K562 (cell line): ENCODE results near the gene MAN1B1. TPM values are rescaled to one million over a fixed set of nuclear protein-coding genes. Genes with fewer than 3 reads are reported as not detected.

Experiments
- ATAC-seq: fragments of 200-7000 bp; cut with Tn5 transposase; 3 replicates; pipeline ENCODE4 v1.9.1; 2020; ENCODE audit warnings: moderate library complexity
- BruUV-seq: library from RNA; stranded (reverse); fragments of 400-500 nt; replicated peaks from 2 replicates; lab custom pipeline; 2021; lab: Mats Ljungman, UMichigan
- CTCF ChIA-PET: fragments of 300-600 bp; formaldehyde crosslinking; extraction: SDS; loops from one replicate; lab custom pipeline; 2021; ENCODE audit warnings: low intra/inter-chr PET ratio; lab: Yijun Ruan, JAX
- POLR2A ChIA-PET: fragments of 300-600, 350-650 bp; sonication (Branson Sonifier 250); formaldehyde crosslinking; extraction: SDS; loops from one replicate; lab custom pipeline; 2021; ENCODE audit warnings: antibody characterized with exemption, inconsistent platforms; lab: Yijun Ruan, JAX
- DNase-seq, 4 experiments: peaks; one replicate each; pipeline versions ENCODE4 v3.0.0 to v3.0.0-alpha.2; 2011 to 2018; ENCODE audit warnings: low spot score in 3 of 4, mixed read lengths in 3 of 4; ENCODE audit errors: extremely low read depth in 1 of 4
- FAIRE-seq: peaks from 2 replicates; lab custom pipeline; 2011; peaks lifted over from hg19 to GRCh38; lab: Jason Lieb, UNC
- H2AFZ ChIP-seq: 2 replicates; pipeline ENCODE4 v1.6.0; 2011; ENCODE audit warnings: low read depth, low read length, control low read depth, inconsistent platforms
- H3K27ac ChIP-seq: fragments of 200-600 bp; 3 replicates; pipeline ENCODE4 v1.8.0; 2011; ENCODE audit warnings: low read depth, mild to moderate bottlenecking, control low read depth, inconsistent platforms, low read length, moderate library complexity, mixed read lengths; ENCODE audit errors: extremely low read depth
- H3K27me3 ChIP-seq, 2 experiments: fragments of 300-600 bp in 1 of 2; 2 replicates in 1 of 2; 3 replicates in 1 of 2; pipeline versions ENCODE4 v1.6.0 to v1.8.0; 2011; ENCODE audit warnings: inconsistent platforms in 2 of 2, low read length in 2 of 2, mild to moderate bottlenecking in 1 of 2, mixed read lengths in 1 of 2, moderate library complexity in 1 of 2; ENCODE audit not compliant: control insufficient read depth in 2 of 2, insufficient read depth in 2 of 2
- H3K36me3 ChIP-seq: fragments of 300-600 bp; 3 replicates; pipeline ENCODE4 v1.8.0; 2011; ENCODE audit warnings: mild to moderate bottlenecking, low read length, inconsistent platforms; ENCODE audit not compliant: control insufficient read depth, insufficient read depth
- H3K4me1 ChIP-seq, 2 experiments: fragments of 200-600 bp in 1 of 2; replicated peaks in 1 of 2; 2 replicates in 1 of 2; 3 replicates in 1 of 2; pipeline versions ENCODE4 v1.5.1 to v1.8.0; 2011; ENCODE audit warnings: inconsistent platforms in 2 of 2, low read length in 2 of 2, mild to moderate bottlenecking in 1 of 2, mixed read lengths in 1 of 2, moderate library complexity in 1 of 2; ENCODE audit not compliant: control insufficient read depth in 2 of 2, insufficient read depth in 2 of 2
- H3K4me2 ChIP-seq: 2 replicates; pipeline ENCODE4 v1.6.1; 2011; ENCODE audit warnings: low read length, control low read depth, inconsistent platforms, mixed read lengths; ENCODE audit not compliant: insufficient read depth
- H3K4me3 ChIP-seq: fragments of 200-600 bp; sonication (generic), shearing (Covaris generic); 2 replicates; pipeline ENCODE4 v1.5.1; 2016; ENCODE audit warnings: control low read depth, inconsistent platforms
- H3K79me2 ChIP-seq: fragments of 200-600 bp; 3 replicates; pipeline ENCODE4 v1.8.0; 2011; ENCODE audit warnings: low read length, inconsistent platforms; ENCODE audit not compliant: control insufficient read depth, insufficient read depth
- H3K9ac ChIP-seq, 2 experiments: 2 replicates each; pipeline versions ENCODE4 v1.6.0 to v1.6.1; 2011; ENCODE audit warnings: low read depth in 2 of 2, low read length in 2 of 2, control low read depth in 1 of 2, inconsistent platforms in 1 of 2, mild to moderate bottlenecking in 1 of 2, mixed read lengths in 1 of 2; ENCODE audit not compliant: insufficient read depth in 1 of 2
- H3K9me1 ChIP-seq: one replicate; pipeline ENCODE4 v1.6.0; 2011; ENCODE audit warnings: inconsistent platforms, mild to moderate bottlenecking, low read length, moderate library complexity; ENCODE audit not compliant: control insufficient read depth, insufficient read depth
- H3K9me3 ChIP-seq: replicated peaks from 2 replicates; pipeline ENCODE4 v1.5.1; 2011; ENCODE audit warnings: low read depth, low read length, inconsistent platforms; ENCODE audit not compliant: control insufficient read depth, insufficient read depth
- H4K20me1 ChIP-seq: replicated peaks from 2 replicates; pipeline ENCODE4 v1.6.1; 2011; ENCODE audit warnings: low read length, inconsistent platforms, mixed read lengths; ENCODE audit not compliant: control insufficient read depth, insufficient read depth
- E2F6 ChIP-seq, 2 experiments: IDR thresholded peaks; 2 replicates each; pipeline ENCODE4 v1.6.1; 2011; ENCODE audit warnings: borderline replicate concordance in 1 of 2, control low read depth in 1 of 2, low read depth in 1 of 2, low read length in 1 of 2, mild to moderate bottlenecking in 1 of 2, mixed read lengths in 1 of 2, moderate library complexity in 1 of 2; ENCODE audit not compliant: insufficient read depth in 1 of 2, insufficient read length in 1 of 2, poor library complexity in 1 of 2, severe bottlenecking in 1 of 2; ENCODE audit errors: extremely low read depth in 1 of 2
- HDAC6 ChIP-seq: IDR thresholded peaks from 2 replicates; pipeline ENCODE4 v1.6.1; 2012; ENCODE audit warnings: low read depth, mild to moderate bottlenecking, control low read depth, inconsistent platforms, low read length, moderate library complexity
- KDM2B ChIP-seq: fragments of 250-450 bp; sonication (Bioruptor Pico); IDR thresholded peaks from 2 replicates; pipeline ENCODE4 v1.8.0; 2021; ENCODE audit warnings: mild to moderate bottlenecking, moderate library complexity
- SLC30A9 ChIP-seq: fragments of 250-450 bp; sonication (Bioruptor Pico); IDR thresholded peaks from 2 replicates; pipeline ENCODE4 v1.8.0; 2022; ENCODE audit warnings: mild to moderate bottlenecking, moderate library complexity
- TFAP4 ChIP-seq: sonication (generic); formaldehyde crosslinking; IDR thresholded peaks from 2 replicates; pipeline ENCODE4 v1.8.0; 2022; ENCODE audit warnings: missing genetic modification reagents, mild to moderate bottlenecking, moderate library complexity, borderline replicate concordance
- ZBTB1 ChIP-seq: sonication (generic); formaldehyde crosslinking; IDR thresholded peaks from 2 replicates; pipeline ENCODE4 v1.8.1; 2023; ENCODE audit warnings: missing genetic modification reagents, low read depth, mild to moderate bottlenecking, borderline replicate concordance
- ZBTB11 ChIP-seq, 3 experiments: fragments of 200-800 bp in 1 of 3; fragments of 250-450 bp in 1 of 3; fragments of 450-650 bp in 1 of 3; sonication (Bioruptor Pico) in 1 of 3; sonication (Bioruptor generic) in 1 of 3; formaldehyde crosslinking in 1 of 3; IDR thresholded peaks; 2 replicates each; pipeline versions ENCODE4 v1.6.1 to v1.8.0; 2016 to 2022; ENCODE audit warnings: mild to moderate bottlenecking in 2 of 3, missing genetic modification characterization in 2 of 3, missing compliant biosample characterization in 1 of 3, moderate library complexity in 1 of 3
- ZFX ChIP-seq: sonication (generic); formaldehyde crosslinking; IDR thresholded peaks from 2 replicates; pipeline ENCODE4 v1.8.0; 2022; ENCODE audit warnings: mild to moderate bottlenecking, missing genetic modification reagents, moderate library complexity
- WGBS: fragments of 100-300 bp; shearing (Covaris generic); methylation state at CpG from one replicate; pipeline ENCODE4 v1.1.6; 2016; ENCODE audit warnings: low coverage, mixed read lengths; ENCODE audit not compliant: insufficient coverage; ENCODE audit errors: missing lambda C conversion rate; 5-methylcytosine and 5-hydroxymethylcytosine counted together
- in situ Hi-C: fragments of 300-500 bp; cut with MboI; formaldehyde crosslinking; loops from 4 replicates; pipeline ENCODE4 v1.15.0; 2018; ENCODE audit warnings: inconsistent platforms, mixed read lengths
- intact Hi-C: fragments of 100-400 bp; cut with micrococcal nuclease; formaldehyde crosslinking; loops from 2 replicates; pipeline ENCODE4 v1.14.2; 2022
- polyA plus RNA-seq, 8 experiments: library from polyadenylated mRNA; depleted of rRNA in 4 of 8; stranded (reverse) in 5 of 8; unstranded in 3 of 8; fragments of >200 nt; fragmentation: Nextera tagmentation in 2 of 8; fragmentation: Illumina TruSeq in 1 of 8; extraction: Ambion mirVana in 2 of 8; extraction: Trizol in 1 of 8; gene quantifications; 2 replicates each; pipeline versions ENCODE4 v1.2.1 to v1.2.3, GENCODE V29; 2011 to 2014; ENCODE audit warnings: inconsistent platforms in 1 of 8, missing spikeins in 1 of 8
- total RNA-seq, 7 experiments: library from RNA; depleted of rRNA in 6 of 7; stranded (reverse); fragments of >200 nt in 6 of 7; fragmentation: Illumina TruSeq in 2 of 7; extraction: Trizol in 2 of 7; gene quantifications; 2 replicates each; pipeline versions ENCODE4 v1.2.1 to v1.2.3, GENCODE V29; 2011 to 2021; ENCODE audit warnings: low replicate concordance in 1 of 7

Gene MAN1B1
- total and polyA plus RNA-seq, 9 of the 15 experiments (the other 6 are each of a cell fraction or from before 2014, with no cell fraction given): 0.55 to 36.6 (median 27.3) TPM

GRCh38 chr9:137045294-137046087 is 41.3 kb upstream of the MAN1B1 start:
- H3K27ac ChIP-seq: no peak overlapping the region
- H4K20me1 ChIP-seq: peaks cover 40% of the 10 kb centered on the region
- H3K9me1 ChIP-seq: peaks cover 2% of the 10 kb centered on the region
- 6% methylated on average over 60 of the region's 96 CpGs for WGBS
- H3K36me3 ChIP-seq: no peaks in the 10 kb centered on the region
- intact Hi-C loops: loop anchor here (2.0 kb wide), 1 partner anchor 21 kb away; no protein-coding TSS in a partner anchor
- no peak overlapping the region for H3K4me3 ChIP-seq
- H3K27me3 ChIP-seq: peaks cover 7 to 45% of the 10 kb centered on the region in 2 experiments; a peak in 4 of 5 replicates
- ChIA-PET POLR2A (interaction anchor here (1.0 kb wide), 1 partner anchor 10 kb away, joined by 4 read pairs; no protein-coding TSS in a partner anchor), CTCF (interaction anchor here (0.6 to 1.5 kb wide), 6 partner anchors 15 to 181 kb away, joined by 3 to 6 read pairs (median 3); partner anchors contain the start of gene RNF224)
- in situ Hi-C loops: no loop called here
- no peak overlapping the region for H2AFZ ChIP-seq
- H3K4me2 ChIP-seq: peak overlapping the region; percentile 46; the same call in 1 of the 2 replicates
- no peaks in the 10 kb centered on the region for H3K79me2 ChIP-seq
- no peak for ATAC-seq
- H3K9ac ChIP-seq: peak overlapping the region in 1 of 2 experiments; percentile 17; a peak in 1 of 4 replicates
- FAIRE-seq: no peak
- peak in 2 of 4 experiments; percentile 36 to 37 for DNase-seq
- 0 out of 2 replicates have a peak, but pooled peaks have one; percentile 41 for TF ChIP-seq ZBTB1 (CRISPR knock-in tag)
- TF ChIP-seq TFAP4 (CRISPR knock-in tag): peak; percentile 42; the same call in 1 of the 2 replicates
- TF ChIP-seq E2F6 (IDR thresholded peaks at IDR 0.05; ENCODE audit: borderline replicate concordance in 1 of 2, extremely low read depth in 1 of 2, insufficient read depth in 1 of 2, insufficient read length in 1 of 2, low read depth in 1 of 2, low read length in 1 of 2, poor library complexity in 1 of 2, severe bottlenecking in 1 of 2): peak in 1 of 2 experiments; percentile 24
- TF ChIP-seq KDM2B (CRISPR knock-in tag): 0 out of 2 replicates have a peak, but pooled peaks have one; percentile 2
- TF ChIP-seq ZFX (CRISPR knock-in tag): peak; percentile 24; the same call in 1 of the 2 replicates
- no peak for TF ChIP-seq SLC30A9 (CRISPR knock-in tag)
- 0 out of 2 replicates have a peak, but pooled peaks have one; percentile 20 for TF ChIP-seq HDAC6
- TF ChIP-seq ZBTB11 (CRISPR knock-in tag; IDR thresholded peaks at IDR 0.05): no peak
- H3K9me3 ChIP-seq: no peaks in the 10 kb centered on the region
- BruUV-seq: no TSS peak
- peaks cover 2 to 79% of the 10 kb centered on the region in 2 experiments; a peak in 4 of 5 replicates for H3K4me1 ChIP-seq
